Activated naive CD8-positive, alpha-beta T cell treated with anti-CD3 and anti-CD28 coated beads for 36 hours (primary cell): ENCODE results near the gene METTL24. TPM values are rescaled to one million over a fixed set of nuclear protein-coding genes. Genes with fewer than 3 reads are reported as not detected.

Experiments used
- DNase-seq: peaks from one replicate; pipeline ENCODE4 v3.0.0; 2021
- H3K27ac Mint-ChIP-seq: one replicate; pipeline ENCODE4 v1.8.0; 2022; ENCODE audit warnings: mild to moderate bottlenecking, moderate library complexity, mixed read lengths
- H3K27me3 Mint-ChIP-seq: one replicate; pipeline ENCODE4 v1.8.0; 2022; ENCODE audit warnings: mild to moderate bottlenecking, mixed read lengths
- H3K36me3 Mint-ChIP-seq: one replicate; pipeline ENCODE4 v1.8.0; 2021; ENCODE audit warnings: mild to moderate bottlenecking, mixed read lengths
- H3K4me1 Mint-ChIP-seq: one replicate; pipeline ENCODE4 v1.8.0; 2021; ENCODE audit warnings: mixed read lengths
- H3K4me3 Mint-ChIP-seq: one replicate; pipeline ENCODE4 v1.8.0; 2022; ENCODE audit warnings: mild to moderate bottlenecking, moderate library complexity, mixed read lengths
- H3K9me3 Mint-ChIP-seq: one replicate; pipeline ENCODE4 v1.8.0; 2022; ENCODE audit warnings: mixed read lengths
- total RNA-seq, 2 experiments: library from RNA; stranded (reverse); gene quantifications; one replicate each; pipeline ENCODE4 v1.2.3, GENCODE V29; 2021

METTL24 gene
- total RNA-seq, 2 experiments from 2014 or later: 0.26 to 0.27 TPM

GRCh38 chr6:110201151-110201884 is 156.8 kb downstream of the METTL24 start:
- H3K27me3 Mint-ChIP-seq: no peaks in the 10 kb centered on the region
- peaks cover 2% of the 10 kb centered on the region for H3K9me3 Mint-ChIP-seq
- peaks cover 8% of the 10 kb centered on the region for H3K36me3 Mint-ChIP-seq
- no peak overlapping the region for H3K27ac Mint-ChIP-seq
- no peak overlapping the region for H3K4me3 Mint-ChIP-seq
- peaks cover 16% of the 10 kb centered on the region for H3K4me1 Mint-ChIP-seq
- no peak for DNase-seq

- Mint-ChIP-seq H3K27me3 (no peaks in the 10 kb centered on the region), H3K36me3 (peaks cover 13% of the 10 kb centered on the region), H3K4me1 (peaks cover 22% of the 10 kb centered on the region), H3K9me3 (peaks cover 2% of the 10 kb centered on the region), H3K27ac (no peak overlapping the region), H3K4me3 (no peak overlapping the region)
- DNase-seq: no peak
Observed at GRCh38 chr6:110198561-110198960, 159.6 kb downstream of the METTL24 start.

GRCh38 chr6:110196874-110197273 is 161.3 kb downstream of the METTL24 start:
- Mint-ChIP-seq H3K27me3 (no peaks in the 10 kb centered on the region), H3K9me3 (peaks cover 2% of the 10 kb centered on the region), H3K4me1 (peaks cover 21% of the 10 kb centered on the region), H3K27ac (no peak overlapping the region), H3K36me3 (peaks cover 15% of the 10 kb centered on the region), H3K4me3 (no peak overlapping the region)
- DNase-seq: no peak

GRCh38 chr6:110195639-110196038 is 162.5 kb downstream of the METTL24 start:
- peaks cover 19% of the 10 kb centered on the region for H3K4me1 Mint-ChIP-seq
- H3K27me3 Mint-ChIP-seq: no peaks in the 10 kb centered on the region
- DNase-seq: no peak
- H3K27ac Mint-ChIP-seq: no peak overlapping the region
- H3K36me3 Mint-ChIP-seq: peaks cover 15% of the 10 kb centered on the region
- no peak overlapping the region for H3K4me3 Mint-ChIP-seq
- H3K9me3 Mint-ChIP-seq: peaks cover 2% of the 10 kb centered on the region

Other genes with a start within 250 kb of the METTL24 start
- 1 to 10 TPM; 5.3 to 6.1 TPM for gene WASF1, start 178.7 kb downstream of the METTL24 start, total RNA-seq
- gene CDC40, start 177.9 kb downstream of the METTL24 start, total RNA-seq: 10 to 100 TPM; 25.9 to 29.1 TPM
- not detected for gene DDO, start 57.2 kb upstream of the METTL24 start, total RNA-seq
- not detected for gene SLC22A16, start 118.3 kb upstream of the METTL24 start, total RNA-seq